ENCODE results near the gene HDAC8.

HDAC8 gene

GRCh38 chrX:72305286-72306084 lies 267.2 kb downstream of the HDAC8 start, which contains the start of gene CITED1:
CITED1 (minus strand) TSS chrX:72305914; CDS start chrX:72302869, 3,045 bp downstream.
- H3K4me3 ChIP-seq (ENCODE audit: low read depth, low read length) = peak within 1 kb of the TSS; percentile 41
- TF ChIP-seq CTCF (IDR thresholded peaks at IDR 0.05; ENCODE audit: borderline replicate concordance, insufficient read depth, low read depth, low read length) = no peak

GRCh38 chrX:72304877-72305276 lies 267.8 kb downstream of the HDAC8 start:
- H3K4me3 ChIP-seq (ENCODE audit: low read depth, low read length) = no peak overlapping the region
- TF ChIP-seq CTCF (IDR thresholded peaks at IDR 0.05; ENCODE audit: borderline replicate concordance, insufficient read depth, low read depth, low read length) = no peak

- TF ChIP-seq CTCF (IDR thresholded peaks at IDR 0.05; ENCODE audit: borderline replicate concordance, insufficient read depth, low read depth, low read length) = no peak
- H3K4me3 ChIP-seq (ENCODE audit: low read depth, low read length) = no peak overlapping the region
Measured at GRCh38 chrX:72301781-72302180, 270.9 kb downstream of the HDAC8 start.

GRCh38 chrX:72299891-72300630 lies 272.6 kb downstream of the HDAC8 start:
- no peak for TF ChIP-seq CTCF (IDR thresholded peaks at IDR 0.05; ENCODE audit: borderline replicate concordance, insufficient read depth, low read depth, low read length)
- no peak overlapping the region for H3K4me3 ChIP-seq (ENCODE audit: low read depth, low read length)

- TF ChIP-seq CTCF (IDR thresholded peaks at IDR 0.05; ENCODE audit: borderline replicate concordance, insufficient read depth, low read depth, low read length) = peak; percentile 61; the same call in 1 of the 2 replicates
- H3K4me3 ChIP-seq (ENCODE audit: low read depth, low read length) = no peak overlapping the region
Measured at GRCh38 chrX:72297953-72298730, 274.5 kb downstream of the HDAC8 start.

- TF ChIP-seq CTCF (IDR thresholded peaks at IDR 0.05; ENCODE audit: borderline replicate concordance, insufficient read depth, low read depth, low read length) = no peak
Measured at GRCh38 chrX:72296991-72297390, 275.7 kb downstream of the HDAC8 start.

More at GRCh38 chrX:72296991-72297390, 275.7 kb downstream of the HDAC8 start:
- no peak overlapping the region for H3K4me3 ChIP-seq (ENCODE audit: low read depth, low read length)
